Measurements from ENCODE around the gene OR1L6.
A peak's percentile ranks its signal among the peaks of the same experiment; 100 is the strongest.

Gene OR1L6

DNA sequence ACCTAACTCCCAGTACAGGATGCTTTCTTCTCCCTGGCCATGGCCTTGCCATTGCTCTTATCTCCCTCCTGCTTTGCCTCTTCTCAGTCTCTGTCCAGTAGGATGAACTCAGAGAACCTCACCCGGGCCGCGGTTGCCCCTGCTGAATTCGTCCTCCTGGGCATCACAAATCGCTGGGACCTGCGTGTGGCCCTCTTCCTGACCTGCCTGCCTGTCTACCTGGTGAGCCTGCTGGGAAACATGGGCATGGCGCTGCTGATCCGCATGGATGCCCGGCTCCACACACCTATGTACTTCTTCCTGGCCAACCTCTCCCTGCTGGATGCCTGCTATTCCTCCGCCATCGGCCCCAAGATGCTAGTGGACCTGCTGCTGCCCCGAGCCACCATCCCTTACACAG, 46.7 kb downstream of the OR1L6 start, which contains the start of gene OR5C1:
TSS of gene OR5C1 (plus strand) at position 103 of the 400 bp plus-strand sequence. CDS start at position 103, 0 bp downstream.
- TF ChIP-seq USF1 (IDR thresholded peaks at IDR 0.05) (no peak), EP300 (IDR thresholded peaks at IDR 0.05; ENCODE audit: borderline replicate concordance) (no peak), EGR1 (IDR thresholded peaks at IDR 0.05) (no peak), MAX (IDR thresholded peaks at IDR 0.05) (no peak), RAD21 (IDR thresholded peaks at IDR 0.05; ENCODE audit: low read depth) (no peak), ZBTB7A (IDR thresholded peaks at IDR 0.05; ENCODE audit: low read depth) (no peak), CREB1 (IDR thresholded peaks at IDR 0.05; ENCODE audit: low read depth) (no peak), NFIC (IDR thresholded peaks at IDR 0.05) (no peak), YY1 (IDR thresholded peaks at IDR 0.05; ENCODE audit: low read depth) (no peak), FOXM1 (IDR thresholded peaks at IDR 0.05; ENCODE audit: borderline replicate concordance, low read depth) (no peak), CEBPB (IDR thresholded peaks at IDR 0.05) (no peak), TAF1 (IDR thresholded peaks at IDR 0.05; ENCODE audit: low read depth) (no peak), TEAD4 (IDR thresholded peaks at IDR 0.05) (no peak), TCF12 (IDR thresholded peaks at IDR 0.05; ENCODE audit: low read depth) (no peak)
- TF ChIP-seq, protein P1, sequence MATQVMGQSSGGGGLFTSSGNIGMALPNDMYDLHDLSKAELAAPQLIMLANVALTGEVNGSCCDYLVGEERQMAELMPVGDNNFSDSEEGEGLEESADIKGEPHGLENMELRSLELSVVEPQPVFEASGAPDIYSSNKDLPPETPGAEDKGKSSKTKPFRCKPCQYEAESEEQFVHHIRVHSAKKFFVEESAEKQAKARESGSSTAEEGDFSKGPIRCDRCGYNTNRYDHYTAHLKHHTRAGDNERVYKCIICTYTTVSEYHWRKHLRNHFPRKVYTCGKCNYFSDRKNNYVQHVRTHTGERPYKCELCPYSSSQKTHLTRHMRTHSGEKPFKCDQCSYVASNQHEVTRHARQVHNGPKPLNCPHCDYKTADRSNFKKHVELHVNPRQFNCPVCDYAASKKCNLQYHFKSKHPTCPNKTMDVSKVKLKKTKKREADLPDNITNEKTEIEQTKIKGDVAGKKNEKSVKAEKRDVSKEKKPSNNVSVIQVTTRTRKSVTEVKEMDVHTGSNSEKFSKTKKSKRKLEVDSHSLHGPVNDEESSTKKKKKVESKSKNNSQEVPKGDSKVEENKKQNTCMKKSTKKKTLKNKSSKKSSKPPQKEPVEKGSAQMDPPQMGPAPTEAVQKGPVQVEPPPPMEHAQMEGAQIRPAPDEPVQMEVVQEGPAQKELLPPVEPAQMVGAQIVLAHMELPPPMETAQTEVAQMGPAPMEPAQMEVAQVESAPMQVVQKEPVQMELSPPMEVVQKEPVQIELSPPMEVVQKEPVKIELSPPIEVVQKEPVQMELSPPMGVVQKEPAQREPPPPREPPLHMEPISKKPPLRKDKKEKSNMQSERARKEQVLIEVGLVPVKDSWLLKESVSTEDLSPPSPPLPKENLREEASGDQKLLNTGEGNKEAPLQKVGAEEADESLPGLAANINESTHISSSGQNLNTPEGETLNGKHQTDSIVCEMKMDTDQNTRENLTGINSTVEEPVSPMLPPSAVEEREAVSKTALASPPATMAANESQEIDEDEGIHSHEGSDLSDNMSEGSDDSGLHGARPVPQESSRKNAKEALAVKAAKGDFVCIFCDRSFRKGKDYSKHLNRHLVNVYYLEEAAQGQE (IDR thresholded peaks at IDR 0.05; ENCODE audit: low read depth) = no peak

DNA sequence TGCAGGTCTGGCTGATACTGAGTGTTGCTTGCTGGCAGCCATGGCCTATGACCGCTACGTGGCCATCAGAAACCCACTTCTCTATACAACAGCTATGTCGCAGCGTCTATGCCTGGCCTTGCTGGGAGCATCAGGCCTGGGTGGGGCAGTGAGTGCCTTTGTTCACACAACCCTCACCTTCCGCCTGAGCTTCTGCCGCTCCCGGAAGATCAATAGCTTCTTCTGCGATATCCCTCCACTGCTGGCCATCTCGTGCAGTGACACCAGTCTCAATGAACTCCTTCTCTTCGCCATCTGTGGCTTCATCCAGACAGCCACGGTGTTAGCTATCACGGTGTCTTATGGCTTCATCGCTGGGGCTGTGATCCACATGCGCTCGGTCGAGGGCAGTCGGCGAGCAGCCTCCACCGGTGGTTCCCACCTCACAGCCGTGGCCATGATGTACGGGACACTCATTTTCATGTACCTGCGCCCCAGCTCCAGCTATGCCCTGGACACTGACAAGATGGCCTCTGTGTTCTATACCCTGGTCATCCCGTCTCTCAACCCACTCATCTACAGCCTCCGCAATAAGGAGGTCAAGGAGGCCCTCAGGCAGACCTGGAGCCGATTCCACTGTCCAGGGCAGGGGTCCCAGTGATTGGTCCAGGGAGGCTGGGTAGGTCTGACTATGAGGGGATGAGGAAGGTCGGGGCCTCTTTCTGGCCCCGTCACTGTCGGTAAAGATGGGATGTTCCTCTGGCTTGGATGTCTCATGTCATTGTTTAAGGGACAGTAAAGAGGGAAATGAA, 47.3 kb downstream of the OR1L6 start:
- TF ChIP-seq CREB1 (IDR thresholded peaks at IDR 0.05; ENCODE audit: low read depth) (no peak), YY1 (IDR thresholded peaks at IDR 0.05; ENCODE audit: low read depth) (no peak), MAX (IDR thresholded peaks at IDR 0.05) (no peak), EP300 (IDR thresholded peaks at IDR 0.05; ENCODE audit: borderline replicate concordance) (no peak), EGR1 (IDR thresholded peaks at IDR 0.05) (no peak), ZBTB7A (IDR thresholded peaks at IDR 0.05; ENCODE audit: low read depth) (no peak), RAD21 (IDR thresholded peaks at IDR 0.05; ENCODE audit: low read depth) (no peak), FOXM1 (IDR thresholded peaks at IDR 0.05; ENCODE audit: borderline replicate concordance, low read depth) (no peak), NFIC (IDR thresholded peaks at IDR 0.05) (no peak), TCF12 (IDR thresholded peaks at IDR 0.05; ENCODE audit: low read depth) (no peak), USF1 (IDR thresholded peaks at IDR 0.05) (no peak), CEBPB (IDR thresholded peaks at IDR 0.05) (no peak), TAF1 (IDR thresholded peaks at IDR 0.05; ENCODE audit: low read depth) (no peak), TEAD4 (IDR thresholded peaks at IDR 0.05) (no peak)
- TF ChIP-seq, protein P1 (IDR thresholded peaks at IDR 0.05; ENCODE audit: low read depth) = no peak

- no peak for TF ChIP-seq FOXM1 (IDR thresholded peaks at IDR 0.05; ENCODE audit: borderline replicate concordance, low read depth)
- no peak for TF ChIP-seq YY1 (IDR thresholded peaks at IDR 0.05; ENCODE audit: low read depth)
- TF ChIP-seq ZBTB7A (IDR thresholded peaks at IDR 0.05; ENCODE audit: low read depth) = no peak
These were observed 50.0 kb downstream of the OR1L6 start for GRCh38 chr9:122791872-122792669.

DNA sequence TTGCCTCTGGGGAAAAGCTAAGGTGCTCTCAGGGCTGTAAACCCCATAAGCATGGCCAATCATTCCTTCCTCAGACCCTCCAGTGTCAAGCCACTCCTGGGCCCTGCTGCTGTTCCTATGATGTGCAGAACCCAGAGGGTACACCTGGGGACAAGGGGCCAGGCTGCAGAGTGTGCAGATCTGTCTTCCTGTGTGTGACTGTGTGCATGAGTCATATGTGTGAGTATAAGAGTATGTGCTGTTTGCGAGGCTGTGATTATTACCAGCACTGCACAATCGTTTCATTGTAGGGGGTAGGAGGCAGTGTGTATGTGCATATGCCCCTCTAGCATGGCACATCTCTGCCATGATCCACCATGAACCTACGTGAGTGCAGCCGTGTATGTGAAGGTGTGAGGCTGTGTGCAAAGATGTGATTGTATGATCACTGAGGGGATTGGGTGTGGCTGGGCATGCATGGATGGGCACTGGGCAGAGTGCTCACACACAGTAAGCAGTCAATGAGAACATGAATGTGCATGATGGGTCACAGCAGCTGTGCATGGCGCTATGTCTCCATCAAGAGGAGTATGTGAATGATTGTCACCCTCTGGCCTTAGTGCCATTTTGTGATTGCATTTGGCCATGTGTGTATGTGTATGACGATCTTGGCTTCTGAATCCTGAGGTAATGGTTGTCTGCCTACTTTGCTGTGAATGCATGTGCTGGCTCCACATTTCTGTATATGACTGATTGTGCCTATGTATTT, 55.4 kb downstream of the OR1L6 start:
- TF ChIP-seq RAD21 (IDR thresholded peaks at IDR 0.05; ENCODE audit: low read depth) = peak; percentile 21; the same call in 1 of the 2 replicates
- TF ChIP-seq TEAD4 (IDR thresholded peaks at IDR 0.05) = no peak
